GM21825 (cell line): ENCODE data around the gene EPS8.
"Not testable (repeated sequence)": the region's sequence is repeated elsewhere in the genome, so short reads cannot be mapped to it uniquely, and the experiment has no call there.

Experiments used
- ATAC-seq: cut with Tn5 transposase; IDR thresholded peaks from one replicate; pipeline ENCODE4 v1.9.1; 2021; ENCODE audit warnings: mild to moderate bottlenecking, moderate library complexity; ENCODE audit not compliant: unreplicated experiment

EPS8 gene

GRCh38 chr12:15762162-15762561, 27.0 kb downstream of the EPS8 start:
- ATAC-seq, result not testable (repeated sequence)

GRCh38 chr12:15757553-15758255, 31.5 kb downstream of the EPS8 start:
- ATAC-seq, result no peak

GRCh38 chr12:15756822-15757221, 32.4 kb downstream of the EPS8 start:
- no peak for ATAC-seq

- no peak for ATAC-seq
Measured at GRCh38 chr12:15754233-15754632, 35.0 kb downstream of the EPS8 start.

GRCh38 chr12:15752785-15753184, 36.4 kb downstream of the EPS8 start:
- ATAC-seq, result no peak

- no peak for ATAC-seq
Measured at GRCh38 chr12:15751741-15752140, 37.4 kb downstream of the EPS8 start.

- ATAC-seq, result no peak
Measured at GRCh38 chr12:15749937-15750336, 39.3 kb downstream of the EPS8 start.

- not testable (repeated sequence) for ATAC-seq
Measured at GRCh38 chr12:15741870-15742269, 47.3 kb downstream of the EPS8 start.

- no peak for ATAC-seq
Measured at GRCh38 chr12:15741082-15741481, 48.1 kb downstream of the EPS8 start.

- ATAC-seq, result not testable (repeated sequence)
Measured at GRCh38 chr12:15740389-15740788, 48.8 kb downstream of the EPS8 start.

- ATAC-seq, result no peak
Measured at GRCh38 chr12:15738438-15739015, 50.7 kb downstream of the EPS8 start.

GRCh38 chr12:15735837-15736615, 53.2 kb downstream of the EPS8 start:
- ATAC-seq, result no peak

- peak; percentile 24 for ATAC-seq
Measured at GRCh38 chr12:15733136-15733535, 56.1 kb downstream of the EPS8 start.

GRCh38 chr12:15732341-15733061, 56.7 kb downstream of the EPS8 start:
- ATAC-seq, result peak; percentile 53

GRCh38 chr12:15731940-15732339, 57.2 kb downstream of the EPS8 start:
- no peak for ATAC-seq

GRCh38 chr12:15729097-15729496, 60.1 kb downstream of the EPS8 start:
- no peak for ATAC-seq

- no peak for ATAC-seq
Measured at GRCh38 chr12:15728118-15728598, 61.0 kb downstream of the EPS8 start.

GRCh38 chr12:15726878-15727150, 62.4 kb downstream of the EPS8 start:
- ATAC-seq, result no peak

GRCh38 chr12:15726027-15726877, 62.9 kb downstream of the EPS8 start:
- ATAC-seq, result no peak

- no peak for ATAC-seq
Measured at GRCh38 chr12:15722951-15723350, 66.2 kb downstream of the EPS8 start.
